HG03175 (cell line): Measurements from ENCODE around the gene LMTK2.

Experiments used
- ATAC-seq: cut with Tn5 transposase; IDR thresholded peaks from one replicate; pipeline ENCODE4 v1.9.1; 2021; ENCODE audit warnings: mild to moderate bottlenecking, moderate library complexity; ENCODE audit not compliant: unreplicated experiment

LMTK2 gene

GRCh38 chr7:98174334-98175259 is 67.9 kb downstream of the LMTK2 start:
- ATAC-seq, result no peak

GRCh38 chr7:98175260-98175940 is 68.7 kb downstream of the LMTK2 start:
- no peak for ATAC-seq

GRCh38 chr7:98177553-98177952 is 70.9 kb downstream of the LMTK2 start:
- ATAC-seq, result no peak

DNA sequence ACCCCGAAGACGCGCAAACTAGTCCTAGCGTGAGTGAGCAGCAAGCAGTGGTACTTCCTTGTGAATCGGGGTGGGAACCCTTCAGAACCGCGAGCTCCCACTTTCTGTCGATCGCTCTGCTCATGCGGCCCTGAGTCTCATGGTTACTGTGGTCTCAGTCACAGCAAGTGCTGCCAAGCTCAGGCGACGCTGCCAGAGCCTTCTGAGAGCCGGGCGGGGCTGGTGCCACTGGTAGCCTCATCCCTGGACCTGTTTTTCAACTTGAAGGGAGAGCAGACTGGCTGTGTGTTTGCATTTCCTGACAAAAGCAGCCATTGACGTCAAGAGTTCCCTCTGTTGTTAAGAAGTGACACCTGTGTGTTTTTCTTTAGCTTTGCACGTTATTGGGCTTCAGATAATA is 71.7 kb downstream of the LMTK2 start:
- ATAC-seq, result no peak

GRCh38 chr7:98178762-98179490 is 72.3 kb downstream of the LMTK2 start:
- no peak for ATAC-seq

DNA sequence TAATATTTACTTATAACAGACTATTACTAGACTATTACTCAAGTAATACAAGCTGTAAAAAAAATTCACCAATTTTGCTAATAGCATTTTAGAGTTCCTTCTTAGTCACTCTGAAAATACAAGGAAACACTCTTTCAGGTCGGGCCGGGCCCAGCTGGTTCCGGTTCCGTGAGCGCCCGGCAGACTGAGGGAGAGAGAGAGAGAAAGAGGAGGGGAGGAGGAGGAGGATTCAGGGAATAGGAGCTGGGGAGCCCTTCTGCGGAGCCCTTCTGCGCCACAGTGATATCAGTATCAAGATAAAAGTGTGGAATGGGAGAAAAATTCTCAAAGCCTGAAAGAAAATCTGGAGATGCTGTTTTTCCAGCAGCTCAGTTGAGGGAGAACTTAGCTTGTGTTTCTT is 74.1 kb downstream of the LMTK2 start:
- ATAC-seq, result no peak

GRCh38 chr7:98185101-98185500 is 78.4 kb downstream of the LMTK2 start:
- ATAC-seq, result no peak

GRCh38 chr7:98186452-98187137 is 79.9 kb downstream of the LMTK2 start:
- ATAC-seq, result no peak

DNA sequence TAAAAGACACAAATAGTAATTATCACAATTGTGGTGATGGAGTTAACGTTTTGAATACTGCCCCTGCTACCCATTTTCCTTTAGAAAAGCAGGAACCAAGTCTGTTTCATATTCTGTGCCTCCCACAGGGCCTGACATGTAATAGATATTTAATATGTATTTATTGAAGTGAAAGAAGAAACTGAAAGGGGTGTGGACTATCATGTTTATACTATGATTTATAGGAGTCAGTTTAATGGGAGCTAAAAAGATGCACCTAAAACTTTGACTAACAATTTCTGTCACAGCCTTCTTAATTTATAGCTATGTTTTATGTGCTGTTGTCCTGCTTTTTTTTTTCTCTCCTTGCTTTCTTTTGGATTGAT is 80.5 kb downstream of the LMTK2 start:
- ATAC-seq, result no peak

DNA sequence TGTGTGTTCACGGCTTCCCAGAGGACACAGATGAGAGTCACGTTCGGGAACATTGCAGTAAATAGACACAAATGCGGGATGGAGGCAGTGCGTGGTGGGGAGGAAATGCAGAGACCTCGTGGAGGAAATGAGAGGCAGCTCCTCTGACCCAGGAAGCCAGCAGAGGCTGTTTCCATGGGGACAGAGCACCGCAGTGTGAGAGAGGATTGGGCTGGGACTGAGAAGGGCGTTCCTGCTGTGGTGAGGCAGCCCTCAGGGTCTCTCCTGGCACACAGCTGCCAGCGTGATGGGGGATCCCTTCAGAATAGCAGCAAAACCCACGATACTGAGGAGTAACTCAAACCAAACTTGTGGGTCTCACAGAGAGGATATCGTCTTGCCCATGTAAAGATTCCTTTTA is 82.9 kb downstream of the LMTK2 start:
- no peak for ATAC-seq

GRCh38 chr7:98191668-98192431 is 85.2 kb downstream of the LMTK2 start:
- ATAC-seq, result no peak

GRCh38 chr7:98192781-98193457 is 86.3 kb downstream of the LMTK2 start:
- no peak for ATAC-seq

- no peak for ATAC-seq
These were observed 87.0 kb downstream of the LMTK2 start for GRCh38 chr7:98193474-98194180.

DNA sequence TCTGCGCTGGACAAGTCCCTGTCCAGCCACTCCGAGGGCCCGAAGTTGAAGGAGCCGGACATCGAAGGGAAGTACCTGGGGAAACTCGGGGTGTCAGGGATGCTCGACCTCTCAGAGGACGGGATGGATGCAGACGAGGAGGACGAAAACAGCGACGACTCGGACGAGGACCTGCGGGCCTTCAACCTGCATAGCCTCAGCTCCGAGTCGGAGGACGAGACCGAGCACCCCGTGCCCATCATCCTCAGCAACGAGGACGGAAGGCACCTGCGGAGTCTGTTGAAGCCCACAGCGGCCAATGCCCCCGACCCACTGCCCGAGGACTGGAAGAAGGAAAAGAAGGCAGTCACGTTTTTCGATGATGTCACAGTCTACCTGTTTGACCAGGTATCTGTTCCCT is 87.5 kb downstream of the LMTK2 start:
- no peak for ATAC-seq

GRCh38 chr7:98194672-98195457 is 88.2 kb downstream of the LMTK2 start:
- no peak for ATAC-seq

GRCh38 chr7:98196706-98197605 is 90.3 kb downstream of the LMTK2 start:
- ATAC-seq, result no peak

DNA sequence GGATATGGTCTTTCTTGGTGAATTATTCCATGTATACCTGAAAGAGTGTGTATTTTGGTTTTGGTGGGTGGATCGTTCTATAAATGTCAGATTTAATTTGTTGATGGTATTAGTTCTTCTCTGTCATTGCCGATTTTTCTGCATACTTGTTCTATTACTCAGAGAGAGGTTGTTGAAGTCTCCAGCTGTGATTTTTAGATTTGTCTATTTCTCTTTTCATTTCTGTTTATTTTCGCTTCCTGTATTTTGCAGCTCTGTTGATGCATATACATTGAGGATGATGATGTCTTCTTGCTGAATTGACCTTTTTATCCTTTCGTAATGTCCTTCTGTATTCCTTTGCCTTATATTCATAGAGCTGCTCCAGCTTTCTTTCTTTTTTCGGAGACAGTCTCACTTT is 92.5 kb downstream of the LMTK2 start:
- ATAC-seq, result no peak
